HepG2 (cell line): ENCODE measurements around the gene MAP3K3. TPM values are rescaled to one million over a fixed set of nuclear protein-coding genes. Genes with fewer than 3 reads are reported as not detected.
A peak's percentile ranks its signal among the peaks of the same experiment; 100 is the strongest.

ENCODE experiments used
- CCAR2 ChIP-seq: fragments of 200-400 bp; formaldehyde crosslinking; optimal IDR thresholded peaks from 2 replicates; pipeline ENCODE3; 2018; ENCODE audit warnings: low read depth, mild to moderate bottlenecking, low read length, moderate library complexity
- CREM ChIP-seq, 2 experiments: sonication (generic) in 1 of 2; formaldehyde crosslinking in 1 of 2; IDR thresholded peaks; 2 replicates each; pipeline versions ENCODE4 v1.4.0 to v1.6.1; 2016 to 2020; ENCODE audit warnings: antibody characterized with exemption in 1 of 2, mild to moderate bottlenecking in 1 of 2, missing genetic modification reagents in 1 of 2
- FOXO4 ChIP-seq: sonication (generic); formaldehyde crosslinking; conservative IDR thresholded peaks from 2 replicates; pipeline ENCODE4 v1.8.1; 2023; ENCODE audit warnings: missing genetic modification reagents
- KLF12 ChIP-seq: sonication (generic); formaldehyde crosslinking; IDR thresholded peaks from 2 replicates; pipeline ENCODE4 v1.4.0; 2020; ENCODE audit warnings: missing genetic modification reagents, borderline replicate concordance
- NFYB ChIP-seq: sonication (generic); formaldehyde crosslinking; IDR thresholded peaks from 2 replicates; pipeline ENCODE4 v1.4.0; 2020; ENCODE audit warnings: missing genetic modification reagents
- PAX8 ChIP-seq: sonication (generic); formaldehyde crosslinking; IDR thresholded peaks from 2 replicates; pipeline ENCODE4 v1.8.0; 2022; ENCODE audit warnings: mild to moderate bottlenecking, missing genetic modification reagents, borderline replicate concordance
- RERE ChIP-seq: IDR thresholded peaks from 2 replicates; pipeline ENCODE4 v1.6.1; 2016; ENCODE audit warnings: low read depth, missing genetic modification reagents, missing compliant biosample characterization
- SMC3 ChIP-seq: IDR thresholded peaks from 2 replicates; pipeline ENCODE4 v1.6.1; 2011; ENCODE audit warnings: low read length, improper control_type of control experiment
- ZHX1 ChIP-seq: sonication (generic); formaldehyde crosslinking; IDR thresholded peaks from 2 replicates; pipeline ENCODE4 v1.8.1; 2022; ENCODE audit warnings: low read depth, mild to moderate bottlenecking, missing genetic modification reagents
- ZIK1 ChIP-seq: sonication (generic); formaldehyde crosslinking; IDR thresholded peaks from 2 replicates; pipeline ENCODE4 v1.5.0; 2020; ENCODE audit warnings: mild to moderate bottlenecking, low read depth, missing genetic modification reagents, borderline replicate concordance
- ZNF280B ChIP-seq: sonication (generic); formaldehyde crosslinking; IDR thresholded peaks from 2 replicates; pipeline ENCODE4 v1.5.0; 2020; ENCODE audit warnings: missing genetic modification reagents, mild to moderate bottlenecking, borderline replicate concordance
- ZNF556 ChIP-seq: sonication (generic); formaldehyde crosslinking; IDR thresholded peaks from 2 replicates; pipeline ENCODE4 v1.4.0; 2020; ENCODE audit warnings: mild to moderate bottlenecking, missing genetic modification reagents, borderline replicate concordance
- ZNF562 ChIP-seq: sonication (generic); formaldehyde crosslinking; IDR thresholded peaks from 2 replicates; pipeline ENCODE4 v1.8.0; 2022; ENCODE audit warnings: missing genetic modification reagents, borderline replicate concordance
- ZNF792 ChIP-seq: IDR thresholded peaks from 2 replicates; pipeline ENCODE4 v1.6.1; 2016
- polyA plus RNA-seq, 8 experiments: library from polyadenylated mRNA; depleted of rRNA in 3 of 8; stranded (reverse) in 7 of 8; unstranded in 1 of 8; fragments of >200 nt; fragmentation: Illumina TruSeq in 4 of 8; extraction: Trizol in 4 of 8; gene quantifications; 2 replicates each; pipeline versions ENCODE4 v1.2.1 to v1.2.3, GENCODE V29; 2011 to 2016; ENCODE audit warnings: low read depth in 4 of 8, missing spikeins in 1 of 8, mixed read lengths in 1 of 8; ENCODE audit not compliant: insufficient read depth in 1 of 8
- total RNA-seq, 5 experiments: library from RNA; depleted of rRNA; stranded (reverse); fragments of >200 nt; fragmentation: Illumina TruSeq; extraction: Trizol; gene quantifications; 2 replicates each; pipeline ENCODE4 v1.2.3, GENCODE V29; 2016; ENCODE audit warnings: low read depth in 1 of 5

MAP3K3 gene
- total and polyA plus RNA-seq, 2 of the 13 experiments (the other 11 are each of a cell fraction or from before 2014, with no cell fraction given) = 17.7 to 21.8 TPM

GRCh38 chr17:63741408-63742173 is 119.4 kb downstream of the MAP3K3 start, which contains the start of gene STRADA (continued):
- peak; percentile 91 for TF ChIP-seq ZNF280B
- TF ChIP-seq PAX8 (CRISPR knock-in tag) = no peak
- TF ChIP-seq SMC3 = no peak
- no peak for TF ChIP-seq FOXO4 (CRISPR knock-in tag)
- TF ChIP-seq RERE (CRISPR knock-in tag) = no peak
- TF ChIP-seq KLF12 (CRISPR knock-in tag) = peak; percentile 93
- TF ChIP-seq CREM (IDR thresholded peaks at IDR 0.05) = 0 out of 2 replicates have a peak, but pooled peaks have one; percentile 7
- TF ChIP-seq CREM (CRISPR knock-in tag; IDR thresholded peaks at IDR 0.05) = no peak
- TF ChIP-seq ZNF556 (CRISPR knock-in tag) = peak; percentile 23; the same call in 1 of the 2 replicates
- TF ChIP-seq NFYB = peak; percentile 6; the same call in 1 of the 2 replicates
- TF ChIP-seq ZNF792 (CRISPR knock-in tag) = peak; percentile 84
- TF ChIP-seq CCAR2 = no peak
- TF ChIP-seq ZHX1 (CRISPR knock-in tag) = peak; percentile 27; the same call in 1 of the 2 replicates
- TF ChIP-seq ZIK1 (CRISPR knock-in tag) = peak; percentile 45
- no peak for TF ChIP-seq ZNF562
